Activated CD4-positive, alpha-beta memory T cell treated with anti-CD3 and anti-CD28 coated beads for 36 hours (primary cell): ENCODE results near the gene STK32C. TPM values are rescaled to one million over a fixed set of nuclear protein-coding genes. Genes with fewer than 3 reads are reported as not detected.

Experiments
- CTCF ChIA-PET: fragments of 350-600 bp; sonication (Branson Sonifier 250); formaldehyde crosslinking; loops from one replicate; lab custom pipeline; 2021; ENCODE audit warnings: antibody characterized with exemption, inconsistent platforms; lab: Charles Lee
- POLR2A ChIA-PET: fragments of 350-600 bp; sonication (Branson Sonifier 250); formaldehyde crosslinking; loops from one replicate; lab custom pipeline; 2021; ENCODE audit warnings: antibody characterized with exemption; lab: Charles Lee
- DNase-seq: peaks from one replicate; pipeline ENCODE4 v3.0.0-alpha.2; 2020
- H3K27ac Mint-ChIP-seq: one replicate; pipeline ENCODE4 v1.8.0; 2021; ENCODE audit warnings: mixed read lengths
- H3K27me3 Mint-ChIP-seq: one replicate; pipeline ENCODE4 v1.8.0; 2021; ENCODE audit warnings: mixed read lengths
- H3K36me3 Mint-ChIP-seq: one replicate; pipeline ENCODE4 v1.8.0; 2021; ENCODE audit warnings: mixed read lengths
- H3K4me1 Mint-ChIP-seq: one replicate; pipeline ENCODE4 v1.8.0; 2021; ENCODE audit warnings: low read depth, mixed read lengths
- H3K4me3 Mint-ChIP-seq: one replicate; pipeline ENCODE4 v1.8.0; 2021; ENCODE audit warnings: mild to moderate bottlenecking, mixed read lengths
- H3K9me3 Mint-ChIP-seq: one replicate; pipeline ENCODE4 v1.8.0; 2021; ENCODE audit warnings: mixed read lengths
- intact Hi-C: fragments of 100-400 bp; cut with micrococcal nuclease; formaldehyde crosslinking; loops from one replicate; pipeline ENCODE4 v1.15.1; 2023
- total RNA-seq, 2 experiments: library from RNA; stranded (reverse); gene quantifications; one replicate each; pipeline ENCODE4 v1.2.3, GENCODE V29; 2021

The STK32C gene
- total RNA-seq, 2 experiments from 2014 or later = 14.8 to 16.1 TPM

DNA sequence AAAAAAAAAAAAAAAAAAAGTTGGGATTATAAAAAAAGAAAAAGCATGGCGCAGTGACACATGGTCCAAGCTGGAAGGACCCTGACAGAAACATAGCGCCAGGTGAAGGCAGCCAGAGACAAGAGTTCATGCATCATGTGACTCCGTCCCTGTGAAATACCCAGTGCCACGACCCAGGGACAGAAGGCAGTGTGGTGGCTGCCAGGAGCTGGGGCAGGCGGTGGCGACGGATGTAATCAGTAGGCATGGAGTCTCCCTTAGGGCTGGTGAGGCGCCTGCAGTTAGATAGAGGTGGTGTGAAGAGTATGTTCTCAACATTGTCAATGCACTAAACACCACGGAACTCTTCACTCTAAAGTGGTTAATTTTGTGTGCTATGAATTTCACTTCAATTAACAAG lies 43.9 kb downstream of the STK32C start:
- CTCF ChIA-PET = no interaction called here
- POLR2A ChIA-PET = no interaction called here

DNA sequence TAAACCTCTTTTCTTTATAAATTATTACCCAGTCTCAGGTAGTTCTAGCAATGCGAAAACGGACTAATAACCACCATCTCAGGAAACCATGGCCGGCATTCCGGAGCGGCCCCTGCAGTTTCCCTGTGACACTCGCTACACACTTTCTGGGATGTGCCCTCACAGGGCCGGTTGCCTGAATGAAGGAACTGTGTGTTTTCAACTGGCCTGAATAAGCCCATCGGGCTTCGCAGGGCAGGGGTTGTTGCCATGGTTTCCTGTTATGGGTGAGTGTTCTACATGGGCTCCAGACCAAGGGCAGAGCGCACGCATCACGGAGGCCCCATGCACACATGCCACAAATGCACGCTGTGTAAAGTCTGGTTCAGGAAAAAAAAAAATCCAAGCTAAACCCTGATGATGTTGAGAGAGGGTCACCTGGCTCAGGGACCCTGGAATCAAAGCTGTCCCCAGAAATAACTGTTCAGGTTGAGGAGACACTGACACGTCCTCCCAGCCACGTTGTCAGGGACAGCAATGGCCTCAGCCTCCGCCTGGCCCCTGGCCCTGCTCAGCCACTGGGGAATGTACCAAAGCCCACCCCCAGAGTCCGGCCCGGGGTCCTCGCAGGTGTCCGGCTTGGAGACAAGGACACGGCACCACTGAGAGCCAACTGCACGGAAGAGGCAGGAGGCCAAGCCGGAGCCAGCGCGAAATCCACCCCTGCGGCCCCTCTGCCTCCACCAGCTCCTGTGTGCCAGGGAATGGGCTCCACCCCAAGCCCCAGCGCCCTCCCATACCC lies 47.9 kb downstream of the STK32C start:
- intact Hi-C loops = loop anchor here (5.0 kb wide), 1 partner anchor 47 kb away; the partner anchor contains the start of gene STK32C
- ChIA-PET POLR2A (no interaction called here), CTCF (no interaction called here)
- no peaks in the 10 kb centered on the region for H3K27me3 Mint-ChIP-seq
- H3K27ac Mint-ChIP-seq = no peak overlapping the region
- no peaks in the 10 kb centered on the region for H3K36me3 Mint-ChIP-seq
- peaks cover 8% of the 10 kb centered on the region for H3K4me1 Mint-ChIP-seq
- DNase-seq = no peak
- H3K9me3 Mint-ChIP-seq = no peaks in the 10 kb centered on the region
- no peak overlapping the region for H3K4me3 Mint-ChIP-seq

More for the DNA sequence above, 43.9 kb downstream of the STK32C start:
- DNase-seq = no peak
- intact Hi-C loops = no loop called here
- Mint-ChIP-seq H3K27me3 (no peaks in the 10 kb centered on the region), H3K4me1 (peaks cover 8% of the 10 kb centered on the region), H3K27ac (no peak overlapping the region), H3K9me3 (peaks cover 10% of the 10 kb centered on the region), H3K36me3 (no peaks in the 10 kb centered on the region), H3K4me3 (no peak overlapping the region)

DNA sequence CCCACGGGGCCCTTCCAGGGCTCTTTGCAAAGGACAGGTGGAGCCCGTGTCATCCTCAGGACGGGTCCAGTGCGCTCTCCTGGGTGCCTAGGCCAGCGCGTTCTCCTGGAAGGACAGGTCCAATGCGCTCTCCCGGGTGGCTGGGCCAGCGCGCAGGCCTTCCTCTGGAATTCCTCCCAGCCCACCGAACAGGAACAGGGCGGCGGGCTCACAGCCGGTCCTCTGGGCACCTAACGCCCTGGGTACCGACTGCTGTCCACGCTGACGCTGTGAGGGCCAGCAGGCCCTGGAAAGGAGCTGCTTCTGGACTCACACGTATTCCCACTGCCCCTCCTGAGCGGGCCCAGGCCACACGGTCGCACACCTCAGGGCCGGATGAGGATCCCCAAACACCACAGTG lies 49.3 kb downstream of the STK32C start:
- intact Hi-C loops = loop anchor here (5.0 kb wide), 1 partner anchor 49 kb away; the partner anchor contains the start of gene STK32C
- POLR2A ChIA-PET = no interaction called here
- DNase-seq = no peak
- CTCF ChIA-PET = no interaction called here
- no peaks in the 10 kb centered on the region for H3K36me3 Mint-ChIP-seq
- H3K27me3 Mint-ChIP-seq = no peaks in the 10 kb centered on the region
- no peaks in the 10 kb centered on the region for H3K9me3 Mint-ChIP-seq
- no peak overlapping the region for H3K27ac Mint-ChIP-seq
- H3K4me3 Mint-ChIP-seq = no peak overlapping the region
- H3K4me1 Mint-ChIP-seq = peaks cover 8% of the 10 kb centered on the region

DNA sequence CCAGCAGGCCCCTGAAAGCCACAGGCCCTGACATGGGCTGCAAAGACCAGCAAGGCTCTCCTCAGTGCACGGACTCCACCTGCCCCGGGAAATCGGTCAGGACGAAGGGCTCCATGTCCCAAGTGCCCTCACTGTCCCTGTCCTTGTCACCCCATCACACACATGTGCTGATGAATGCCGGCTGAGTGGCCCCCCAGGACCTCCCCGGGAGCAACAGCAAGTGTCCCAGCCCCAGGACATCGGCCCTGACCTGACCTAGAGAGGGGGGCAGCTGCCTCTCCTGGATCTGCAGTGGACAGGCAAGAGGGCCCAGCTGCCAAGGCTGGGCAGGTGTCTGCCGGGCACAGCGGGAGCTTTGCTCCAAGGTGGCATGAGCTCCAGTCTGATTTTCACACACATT lies 49.8 kb downstream of the STK32C start:
- DNase-seq = no peak
- Mint-ChIP-seq H3K27me3 (no peaks in the 10 kb centered on the region), H3K36me3 (no peaks in the 10 kb centered on the region), H3K4me3 (no peak overlapping the region), H3K27ac (no peak overlapping the region), H3K9me3 (no peaks in the 10 kb centered on the region), H3K4me1 (peaks cover 8% of the 10 kb centered on the region)
- CTCF ChIA-PET = no interaction called here
- intact Hi-C loops = loop anchor here (5.0 kb wide), 1 partner anchor 49 kb away; the partner anchor contains the start of gene STK32C
- POLR2A ChIA-PET = no interaction called here

DNA sequence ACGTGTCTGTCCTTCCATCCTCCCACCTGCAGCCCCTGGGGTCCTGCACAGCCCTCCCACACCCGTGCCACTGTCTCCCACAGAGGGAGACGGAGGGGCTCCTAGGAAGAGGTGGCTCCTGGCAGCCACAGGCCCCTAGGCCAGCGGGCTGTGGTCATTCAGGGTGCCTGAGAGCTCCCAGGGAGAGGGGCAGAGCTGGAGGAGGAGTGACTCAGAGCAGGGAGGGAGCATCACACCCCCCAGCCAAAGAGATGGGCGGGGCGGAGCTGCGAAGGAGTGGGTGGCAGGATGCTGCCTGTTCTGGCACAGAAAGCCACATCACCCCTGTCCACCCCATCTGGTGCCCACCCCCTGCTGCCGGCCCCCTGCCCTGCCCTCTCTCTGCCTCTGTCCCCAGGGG lies 50.5 kb downstream of the STK32C start:
- ChIA-PET CTCF (no interaction called here), POLR2A (no interaction called here)
- Mint-ChIP-seq H3K4me1 (peaks cover 8% of the 10 kb centered on the region), H3K9me3 (no peaks in the 10 kb centered on the region), H3K27me3 (no peaks in the 10 kb centered on the region), H3K36me3 (no peaks in the 10 kb centered on the region), H3K27ac (no peak overlapping the region), H3K4me3 (no peak overlapping the region)
- DNase-seq = peak; percentile 74
- intact Hi-C loops = loop anchor here (5.0 kb wide), 1 partner anchor 50 kb away; the partner anchor contains the start of gene STK32C

DNA sequence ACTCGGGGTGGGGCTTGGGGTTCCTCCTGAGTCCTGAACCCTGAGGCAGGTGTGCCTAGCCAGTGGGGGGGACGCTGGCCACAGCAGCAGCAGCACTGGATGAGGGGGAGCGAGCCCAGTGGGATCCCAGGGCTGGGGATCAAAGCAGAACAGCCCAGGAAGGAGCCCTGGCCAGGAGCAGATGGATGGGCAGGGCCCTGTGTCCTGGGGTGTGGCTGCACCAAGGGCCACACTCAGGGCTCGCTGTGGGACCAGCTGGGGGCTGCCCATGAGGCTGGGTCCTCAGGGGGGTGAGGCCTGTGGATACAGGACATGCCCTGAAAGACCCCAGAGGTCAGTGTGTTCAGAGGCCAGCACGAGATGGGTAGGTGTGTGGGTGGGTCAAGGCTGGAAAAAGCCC lies 50.9 kb downstream of the STK32C start:
- DNase-seq = no peak
- POLR2A ChIA-PET = no interaction called here

DNA sequence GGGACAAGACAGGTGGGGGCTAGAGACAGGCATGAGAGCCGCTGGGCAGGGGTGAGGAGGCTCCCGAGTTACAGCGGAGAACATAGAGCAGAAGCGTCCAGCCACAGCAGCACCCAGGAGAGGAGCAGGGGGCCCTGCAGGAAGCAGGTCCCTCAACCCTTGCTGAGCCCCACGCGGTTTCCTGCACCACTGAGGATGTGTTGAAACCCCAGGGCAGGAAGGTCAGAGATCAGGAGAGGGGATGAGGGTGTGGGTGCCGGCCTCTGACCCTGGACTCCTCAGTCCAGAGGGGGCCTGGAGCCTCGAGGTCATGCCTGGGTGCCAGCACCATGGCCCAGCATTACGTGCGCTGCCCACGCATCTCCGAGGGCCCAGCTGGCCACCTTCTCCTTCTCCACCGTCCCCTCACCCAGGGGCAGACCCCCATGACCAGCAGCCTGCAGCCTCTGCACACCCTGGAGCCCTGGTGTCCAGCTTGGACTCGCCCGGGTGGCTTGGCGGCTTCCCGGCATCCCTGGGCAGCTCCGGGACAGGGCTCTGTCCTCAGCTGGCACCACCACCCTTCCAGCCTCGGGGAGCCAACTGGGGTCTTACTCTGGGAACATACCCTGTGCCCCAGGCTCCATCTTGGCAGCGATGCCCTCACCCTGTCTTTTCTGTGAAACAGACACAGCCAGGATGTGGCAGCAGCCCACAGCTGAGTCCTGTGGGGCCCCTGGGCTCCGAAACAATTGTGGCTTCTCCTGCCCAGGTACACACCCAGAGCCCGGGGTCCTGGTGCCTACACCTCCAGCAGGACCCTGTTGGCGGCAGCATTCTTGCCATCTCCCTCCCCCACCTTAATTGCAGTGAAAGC lies 52.0 kb downstream of the STK32C start:
- Mint-ChIP-seq H3K9me3 (no peaks in the 10 kb centered on the region), H3K27ac (no peak overlapping the region), H3K4me1 (peaks cover 8% of the 10 kb centered on the region), H3K27me3 (no peaks in the 10 kb centered on the region), H3K4me3 (no peak overlapping the region), H3K36me3 (no peaks in the 10 kb centered on the region)
- ChIA-PET POLR2A (interaction anchor here (0.5 kb wide), 1 partner anchor 70 kb away, joined by 3 read pairs; no protein-coding TSS in a partner anchor), CTCF (no interaction called here)
- peak; percentile 31 for DNase-seq
- intact Hi-C loops = loop anchor here (5.0 kb wide), 1 partner anchor 52 kb away; the partner anchor contains the start of gene STK32C

More for the DNA sequence above, 50.9 kb downstream of the STK32C start:
- CTCF ChIA-PET = no interaction called here
- intact Hi-C loops = loop anchor here (5.0 kb wide), 1 partner anchor 50 kb away; the partner anchor contains the start of gene STK32C
- H3K9me3 Mint-ChIP-seq = no peaks in the 10 kb centered on the region
- H3K4me1 Mint-ChIP-seq = peaks cover 8% of the 10 kb centered on the region
- no peak overlapping the region for H3K27ac Mint-ChIP-seq
- H3K36me3 Mint-ChIP-seq = no peaks in the 10 kb centered on the region
- H3K27me3 Mint-ChIP-seq = no peaks in the 10 kb centered on the region
- no peak overlapping the region for H3K4me3 Mint-ChIP-seq

DNA sequence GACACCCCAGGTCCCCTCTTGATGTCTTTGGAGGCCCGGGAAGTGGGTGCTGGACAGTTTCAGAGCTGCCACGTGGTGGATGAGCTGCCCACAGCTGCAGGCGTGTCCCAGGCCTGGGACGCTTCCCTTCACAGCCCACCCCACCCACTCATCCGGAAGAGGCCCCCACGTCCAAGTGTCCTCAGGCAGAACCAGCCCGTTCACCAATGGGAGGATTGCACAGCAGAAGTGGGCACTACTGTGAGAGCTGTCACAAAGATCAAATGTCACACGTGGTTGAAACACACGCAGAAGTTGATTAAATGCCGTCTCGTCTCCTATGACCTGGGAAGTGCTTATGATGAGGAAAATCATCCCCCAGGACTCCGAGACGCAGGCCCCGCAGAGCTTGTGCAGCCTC lies 52.9 kb downstream of the STK32C start:
- no peak overlapping the region for H3K27ac Mint-ChIP-seq
- no peaks in the 10 kb centered on the region for H3K36me3 Mint-ChIP-seq
- ChIA-PET CTCF (no interaction called here), POLR2A (no interaction called here)
- peaks cover 8% of the 10 kb centered on the region for H3K4me1 Mint-ChIP-seq
- no peak for DNase-seq
- no peaks in the 10 kb centered on the region for H3K9me3 Mint-ChIP-seq
- no peaks in the 10 kb centered on the region for H3K27me3 Mint-ChIP-seq
- H3K4me3 Mint-ChIP-seq = no peak overlapping the region
- intact Hi-C loops = loop anchor here (5.0 kb wide), 1 partner anchor 52 kb away; the partner anchor contains the start of gene STK32C

DNA sequence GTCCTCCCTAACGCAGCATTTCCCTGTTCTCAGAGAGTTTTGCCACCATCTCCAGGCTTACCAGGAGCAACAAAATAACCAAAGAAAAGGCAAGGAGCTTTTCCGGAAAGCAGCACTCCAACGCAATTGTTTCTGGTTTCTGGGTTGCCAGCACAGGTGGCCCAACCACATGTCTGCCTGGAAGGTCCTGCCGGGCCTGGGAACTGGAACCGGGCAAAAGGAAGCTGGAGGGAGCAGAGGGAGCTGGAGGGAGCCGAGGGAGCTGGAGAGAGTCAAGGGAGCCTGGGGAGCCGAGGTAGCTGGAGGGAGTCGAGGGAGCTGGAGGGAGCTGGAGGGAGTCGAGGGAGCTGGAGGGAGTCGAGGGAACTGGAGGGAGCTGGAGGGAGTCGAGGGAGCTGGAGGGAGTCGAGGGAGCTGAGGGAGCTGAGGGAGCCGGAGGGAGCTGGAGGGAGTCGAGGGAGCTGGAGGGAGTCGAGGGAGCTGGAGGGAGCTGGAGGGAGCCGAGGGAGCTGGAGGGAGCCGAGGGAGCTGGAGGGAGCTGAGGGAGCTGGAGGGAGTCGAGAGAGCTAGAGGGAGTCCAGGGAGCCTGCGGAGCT lies 54.6 kb downstream of the STK32C start:
- no peak for DNase-seq
- H3K36me3 Mint-ChIP-seq = no peaks in the 10 kb centered on the region
- H3K27ac Mint-ChIP-seq = no peak overlapping the region
- POLR2A ChIA-PET = no interaction called here
- intact Hi-C loops = no loop called here
- no peaks in the 10 kb centered on the region for H3K9me3 Mint-ChIP-seq
- H3K27me3 Mint-ChIP-seq = no peaks in the 10 kb centered on the region
- CTCF ChIA-PET = no interaction called here
- H3K4me3 Mint-ChIP-seq = no peak overlapping the region
- H3K4me1 Mint-ChIP-seq = peaks cover 8% of the 10 kb centered on the region

DNA sequence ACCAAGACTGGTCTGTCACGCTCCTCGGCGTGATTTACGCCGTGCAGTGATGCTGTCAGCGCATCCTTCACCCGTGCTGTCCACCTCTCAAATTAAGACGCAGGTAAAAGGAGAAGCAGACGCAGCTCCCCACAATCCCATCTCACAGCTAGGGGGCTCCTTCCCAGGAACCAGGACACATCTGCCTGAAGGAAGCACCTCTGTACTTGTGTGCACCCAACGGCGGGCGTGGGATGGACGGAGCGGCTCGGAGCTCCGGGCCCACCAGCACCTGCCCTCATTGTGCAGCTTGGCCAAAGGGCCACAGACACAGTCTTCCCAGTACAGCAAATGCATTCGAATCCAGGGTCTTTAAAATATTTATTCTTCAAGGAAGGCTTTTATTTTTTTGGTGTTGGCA lies 55.3 kb downstream of the STK32C start:
- CTCF ChIA-PET = no interaction called here
- Mint-ChIP-seq H3K4me1 (peaks cover 8% of the 10 kb centered on the region), H3K4me3 (no peak overlapping the region), H3K36me3 (no peaks in the 10 kb centered on the region), H3K27me3 (no peaks in the 10 kb centered on the region), H3K27ac (no peak overlapping the region), H3K9me3 (no peaks in the 10 kb centered on the region)
- no peak for DNase-seq
- POLR2A ChIA-PET = no interaction called here
- intact Hi-C loops = no loop called here

DNA sequence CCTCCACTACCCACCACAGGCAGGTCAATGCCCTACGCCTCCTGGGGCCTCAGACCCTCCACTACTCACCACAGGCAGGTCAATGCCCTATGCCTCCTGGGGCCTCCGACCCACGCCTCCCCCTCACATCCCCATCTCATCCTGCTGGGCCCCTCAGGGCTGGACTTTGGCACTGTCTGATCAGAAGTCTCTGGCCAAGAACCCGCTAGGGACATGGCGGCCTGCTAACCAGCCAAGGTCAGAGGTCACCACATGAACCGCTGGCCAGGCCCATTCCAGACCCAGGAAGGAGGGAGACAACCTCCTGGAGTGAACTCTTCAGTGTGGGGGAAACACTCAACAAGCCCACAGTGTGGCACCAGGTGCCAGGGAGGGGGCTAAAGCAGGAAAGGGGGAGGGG lies 55.8 kb downstream of the STK32C start:
- Mint-ChIP-seq H3K36me3 (no peaks in the 10 kb centered on the region), H3K4me1 (peaks cover 6% of the 10 kb centered on the region)

More for the DNA sequence above, 55.8 kb downstream of the STK32C start:
- Mint-ChIP-seq H3K27me3 (no peaks in the 10 kb centered on the region), H3K27ac (no peak overlapping the region), H3K4me3 (no peak overlapping the region), H3K9me3 (no peaks in the 10 kb centered on the region)
- DNase-seq = no peak
- POLR2A ChIA-PET = no interaction called here
- intact Hi-C loops = no loop called here
- CTCF ChIA-PET = no interaction called here
